A549 (cell line): ENCODE measurements around the gene PCGF3. TPM values are rescaled to one million over a fixed set of nuclear protein-coding genes. Genes with fewer than 3 reads are reported as not detected.

Experiments
- ATAC-seq, 2 experiments: fragments of 200-7000 bp in 1 of 2; fragments of >200 bp in 1 of 2; cut with Nextera tagmentation in 1 of 2; cut with Tn5 transposase in 1 of 2; 3 replicates each; pipeline versions ENCODE4 v1.8.0 to v1.9.1; 2018 to 2020; ENCODE audit warnings: mild to moderate bottlenecking in 1 of 2, moderate library complexity in 1 of 2
- CTCF ChIA-PET: fragments of 300-600 bp; sonication (Branson Sonifier 250); formaldehyde crosslinking; extraction: SDS; loops from one replicate; lab custom pipeline; 2021; ENCODE audit warnings: antibody characterized with exemption, inconsistent platforms; lab: Yijun Ruan, JAX
- POLR2A ChIA-PET: fragments of 350-600 bp; formaldehyde crosslinking; extraction: SDS; loops from one replicate; lab custom pipeline; 2021; ENCODE audit warnings: antibody characterized with exemption, inconsistent platforms; lab: Yijun Ruan, JAX
- DNase-seq, 2 experiments: peaks; one replicate each; pipeline versions ENCODE4 v3.0.0 to v3.0.0-alpha.2; 2011 to 2016; ENCODE audit warnings: low read depth in 1 of 2, low spot score in 1 of 2
- FAIRE-seq: peaks from 2 replicates; lab custom pipeline; 2011; peaks lifted over from hg19 to GRCh38; lab: Jason Lieb, UNC
- H3K27ac ChIP-seq, 2 experiments: fragments of >200 bp; sonication (Bioruptor Twin); formaldehyde crosslinking; 3 replicates each; pipeline ENCODE4 v1.5.1; 2016 to 2017
- H3K4me1 ChIP-seq: fragments of >200 bp; sonication (Bioruptor Twin); formaldehyde crosslinking; 3 replicates; pipeline ENCODE4 v1.6.1; 2016
- H3K4me2 ChIP-seq: fragments of >200 bp; sonication (Bioruptor Twin); formaldehyde crosslinking; 3 replicates; pipeline ENCODE4 v1.6.1; 2016
- H3K4me3 ChIP-seq: fragments of >200 bp; sonication (Bioruptor Twin); formaldehyde crosslinking; 3 replicates; pipeline ENCODE4 v1.5.1; 2016
- H3K9me3 ChIP-seq: fragments of >200 bp; sonication (Bioruptor Twin); formaldehyde crosslinking; 3 replicates; pipeline ENCODE4 v1.6.1; 2016
- ATOH8 ChIP-seq: fragments of 250-450 bp; sonication (Bioruptor Pico); IDR thresholded peaks from 2 replicates; pipeline ENCODE4 v1.5.0; 2020; ENCODE audit warnings: low read depth, mild to moderate bottlenecking, moderate library complexity
- BCL3 ChIP-seq: fragments of >200 bp; sonication (Bioruptor Twin); formaldehyde crosslinking; IDR thresholded peaks from 3 replicates; pipeline ENCODE4 v1.6.1; 2016
- CEBPB ChIP-seq, 2 experiments: fragments of >200 bp in 1 of 2; sonication (Bioruptor Twin) in 1 of 2; formaldehyde crosslinking in 1 of 2; IDR thresholded peaks; 2 replicates each; pipeline ENCODE4 v1.6.1; 2012 to 2016
- ESRRA ChIP-seq: fragments of 150-350 bp; IDR thresholded peaks from 2 replicates; pipeline ENCODE4 v1.6.1; 2014; ENCODE audit warnings: mild to moderate bottlenecking, low read length, borderline replicate concordance
- HDAC2 ChIP-seq: fragments of 200-600 bp; sonication (generic); IDR thresholded peaks from 2 replicates; pipeline ENCODE4 v1.6.1; 2016
- HEYL ChIP-seq: fragments of 250-450 bp; sonication (Bioruptor Pico); IDR thresholded peaks from 2 replicates; pipeline ENCODE4 v1.8.0; 2021; ENCODE audit warnings: mild to moderate bottlenecking, moderate library complexity
- HOXB13 ChIP-seq: fragments of 250-450 bp; sonication (Bioruptor Pico); IDR thresholded peaks from 2 replicates; pipeline ENCODE4 v1.5.0; 2020; ENCODE audit warnings: low read depth, mild to moderate bottlenecking, moderate library complexity
- KDM5A ChIP-seq: fragments of 200-600 bp; sonication (generic); IDR thresholded peaks from 2 replicates; pipeline ENCODE4 v1.6.1; 2016; ENCODE audit warnings: antibody characterized with exemption, mild to moderate bottlenecking
- NFE2L2 ChIP-seq: fragments of 150-350 bp; conservative IDR thresholded peaks from 2 replicates; pipeline ENCODE4 v1.6.1; 2014; ENCODE audit warnings: low read length
- NPAS2 ChIP-seq: fragments of 250-450 bp; sonication (Bioruptor Pico); IDR thresholded peaks from 2 replicates; pipeline ENCODE4 v1.8.0; 2022; ENCODE audit warnings: mild to moderate bottlenecking, moderate library complexity, borderline replicate concordance
- POLR2AphosphoS2 ChIP-seq: conservative IDR thresholded peaks from 2 replicates; pipeline ENCODE4 v1.6.1; 2012; ENCODE audit warnings: low read length, improper control_type of control experiment, inconsistent platforms
- RAD21 ChIP-seq, 2 experiments: fragments of >200 bp in 1 of 2; sonication (Bioruptor Twin) in 1 of 2; formaldehyde crosslinking in 1 of 2; IDR thresholded peaks in 1 of 2; conservative IDR thresholded peaks in 1 of 2; 2 replicates in 1 of 2; 3 replicates in 1 of 2; pipeline ENCODE4 v1.6.1; 2012 to 2018; ENCODE audit warnings: inconsistent platforms in 1 of 2
- RCOR1 ChIP-seq: fragments of 150-350 bp; IDR thresholded peaks from 2 replicates; pipeline ENCODE4 v1.6.1; 2014; ENCODE audit warnings: antibody characterized with exemption, low read length, low read depth
- REST ChIP-seq: fragments of 200-600 bp; sonication (generic); IDR thresholded peaks from 2 replicates; pipeline ENCODE4 v1.6.1; 2016; ENCODE audit warnings: antibody characterized with exemption, mild to moderate bottlenecking, moderate library complexity
- TP53 ChIP-seq: fragments of 250-450 bp; sonication (Bioruptor Pico); IDR thresholded peaks from 2 replicates; pipeline ENCODE4 v1.5.0; 2021; ENCODE audit warnings: mild to moderate bottlenecking, moderate library complexity
- ZSCAN20 ChIP-seq: fragments of 250-450 bp; sonication (Bioruptor Pico); IDR thresholded peaks from 2 replicates; pipeline ENCODE4 v1.8.0; 2022; ENCODE audit warnings: mild to moderate bottlenecking, moderate library complexity
- WGBS: methylation state at CpG from one replicate; pipeline ENCODE4 v1.1.6; 2017; ENCODE audit errors: missing lambda C conversion rate; 5-methylcytosine and 5-hydroxymethylcytosine counted together
- polyA plus RNA-seq, 4 experiments: library from polyadenylated mRNA; depleted of rRNA in 3 of 4; stranded (reverse); fragments of >200 nt; fragmentation: RNase III in 1 of 4; extraction: RNeasy Plus Mini Kit Qiagen cat#74134 plus additional on column Dnase treatment in 1 of 4; gene quantifications; 2 replicates in 3 of 4; 3 replicates in 1 of 4; pipeline ENCODE4 v1.2.3, GENCODE V29; 2011 to 2017

The PCGF3 gene
- polyA plus RNA-seq, 2 of the 4 experiments (the other 2 are of a cell fraction), result 15.9 to 21.0 TPM

GRCh38 chr4:793941-794621 is 88.4 kb downstream of the PCGF3 start:
- H3K9me3 ChIP-seq, result no peaks in the 10 kb centered on the region
- no peak overlapping the region for H3K4me3 ChIP-seq
- 70% methylated on average over 8 of the region's 19 CpGs for WGBS
- FAIRE-seq, result no peak
- H3K27ac ChIP-seq, result no peak overlapping the region
- ChIA-PET CTCF (no interaction called here), POLR2A (interaction anchor here (1.2 kb wide), 1 partner anchor 13 kb away, joined by 3 read pairs; no protein-coding TSS in a partner anchor)
- H3K4me2 ChIP-seq, result no peak overlapping the region
- H3K4me1 ChIP-seq, result no peaks in the 10 kb centered on the region
- no peak for ATAC-seq
- TF ChIP-seq BCL3 (no peak), RCOR1 (no peak), HOXB13 (no peak), CEBPB (IDR thresholded peaks at IDR 0.05) (no peak), ATOH8 (CRISPR knock-in tag) (no peak), KDM5A (no peak), ESRRA (no peak), REST (no peak), ZSCAN20 (CRISPR knock-in tag) (no peak), POLR2AphosphoS2 (no peak)
- no peak for DNase-seq

GRCh38 chr4:794900-795725 is 89.5 kb downstream of the PCGF3 start:
- Histone ChIP-seq H3K9me3 (no peaks in the 10 kb centered on the region), H3K4me3 (no peak overlapping the region), H3K27ac (no peak overlapping the region), H3K4me2 (no peak overlapping the region), H3K4me1 (no peaks in the 10 kb centered on the region)
- ATAC-seq (no peak), DNase-seq (no peak), FAIRE-seq (no peak)
- WGBS, result 74% methylated on average over 14 of the region's 71 CpGs
- ChIA-PET CTCF (interaction anchor here (1.5 kb wide), 1 partner anchor 8 kb away, joined by 3 read pairs; no protein-coding TSS in a partner anchor), POLR2A (no interaction called here)
- no peak for TF ChIP-seq ZSCAN20 (CRISPR knock-in tag)
- no peak for TF ChIP-seq RAD21 (conservative IDR thresholded peaks at IDR 0.05 in 1 of 2, IDR thresholded peaks at IDR 0.05 in 1 of 2)
- TF ChIP-seq HDAC2, result no peak
- no peak for TF ChIP-seq NPAS2 (CRISPR knock-in tag)
- TF ChIP-seq NFE2L2, result no peak
- no peak for TF ChIP-seq HEYL
- TF ChIP-seq TP53 (CRISPR knock-in tag), result no peak
